Measurements from ENCODE around the gene ZNF626.

DNA sequence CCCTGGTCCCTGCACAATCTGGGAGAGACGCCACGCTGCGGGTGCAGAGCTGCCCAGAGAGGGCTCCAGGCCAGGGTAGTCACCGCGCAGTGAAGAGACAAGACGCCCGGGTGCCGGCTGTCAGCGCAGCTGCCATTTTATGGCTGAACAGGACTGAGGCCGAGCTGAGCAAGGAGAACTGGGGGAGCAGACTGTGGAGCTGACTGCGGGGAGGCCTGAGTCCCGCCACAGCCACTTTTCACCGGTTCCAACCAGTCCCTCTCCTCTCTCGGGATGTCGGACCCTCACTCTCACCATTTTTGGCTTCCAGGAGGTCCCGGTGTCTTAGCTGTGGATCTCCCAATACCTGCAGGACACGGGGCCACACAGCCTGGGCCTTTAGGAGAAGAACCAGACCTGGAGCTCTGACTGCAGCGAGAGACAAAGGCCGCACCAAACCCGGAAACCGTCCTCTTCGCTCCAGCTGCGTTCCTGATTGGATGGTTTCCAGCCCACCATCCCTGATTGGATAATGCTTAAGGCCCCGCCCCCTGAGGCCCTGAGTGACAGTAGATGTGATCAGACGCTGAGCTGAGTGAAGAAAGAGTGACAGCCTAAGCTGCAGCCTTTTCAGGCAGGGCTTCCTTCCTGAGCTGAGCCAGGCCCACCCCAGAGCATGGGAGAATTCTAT, at the start of gene ZNF626:
- TF ChIP-seq CREB1 (IDR thresholded peaks at IDR 0.05; ENCODE audit: low read depth) = no peak
- no peak for TF ChIP-seq EGR1 (IDR thresholded peaks at IDR 0.05)
- no peak for TF ChIP-seq EP300 (IDR thresholded peaks at IDR 0.05; ENCODE audit: borderline replicate concordance)
- TF ChIP-seq FOXM1 (IDR thresholded peaks at IDR 0.05; ENCODE audit: borderline replicate concordance, low read depth) = no peak
- TF ChIP-seq TAF1 (IDR thresholded peaks at IDR 0.05; ENCODE audit: low read depth) = no peak
- TF ChIP-seq TEAD4 (IDR thresholded peaks at IDR 0.05) = no peak
- TF ChIP-seq YY1 (IDR thresholded peaks at IDR 0.05; ENCODE audit: low read depth) = no peak
- TF ChIP-seq RAD21 (IDR thresholded peaks at IDR 0.05; ENCODE audit: low read depth) = no peak
- no peak for TF ChIP-seq NFIC (IDR thresholded peaks at IDR 0.05)

Measured in Ishikawa (cell line).